Gastrocnemius medialis (tissue), 4 donors: ENCODE results near the gene CMIP. TPM values are rescaled to one million over a fixed set of nuclear protein-coding genes. Genes with fewer than 3 reads are reported as not detected.

Experiments
- ATAC-seq, 2 donors: fragments of 150-250 bp; one replicate each; pipeline ENCODE4 v1.9.1; 2016
- DNase-seq, 2 donors: peaks; one replicate each; pipeline ENCODE4 v3.0.0-alpha.2; 2019
- H3K27ac ChIP-seq, 4 donors: fragments of 200-600 bp; sonication (generic); 1 replicate in 1 of 4; 2 replicates in 3 of 4; pipeline ENCODE4 v1.5.1; 2016 to 2018; ENCODE audit warnings: mild to moderate bottlenecking in 2 of 4, moderate library complexity in 1 of 4
- H3K27me3 ChIP-seq, 3 donors: fragments of 200-600 bp; sonication (generic) in 2 of 3; 1 replicate in 1 of 3; 2 replicates in 2 of 3; pipeline versions ENCODE4 v1.5.1 to v1.6.0; 2016 to 2019; ENCODE audit warnings: mild to moderate bottlenecking in 1 of 3, moderate library complexity in 1 of 3
- H3K36me3 ChIP-seq, 2 donors: fragments of 200-600 bp; sonication (generic) in 1 of 2; one replicate each; pipeline ENCODE4 v1.5.1; 2017 to 2018
- H3K4me1 ChIP-seq, 2 donors: fragments of 200-600 bp; sonication (generic) in 1 of 2; one replicate each; pipeline ENCODE4 v1.5.1; 2016 to 2017; ENCODE audit warnings: mild to moderate bottlenecking in 2 of 2
- H3K4me3 ChIP-seq, 4 donors: fragments of 200-600 bp; sonication (generic) in 3 of 4; 1 replicate in 1 of 4; 2 replicates in 3 of 4; pipeline ENCODE4 v1.5.1; 2016 to 2019; ENCODE audit warnings: mild to moderate bottlenecking in 2 of 4
- H3K9me3 ChIP-seq, 3 donors: fragments of 200-600 bp; sonication (generic) in 2 of 3; 1 replicate in 1 of 3; 2 replicates in 2 of 3; pipeline ENCODE4 v1.5.1; 2016 to 2019
- POLR2A ChIP-seq, 2 donors: fragments of 450-650 bp; IDR thresholded peaks; one replicate each; pipeline ENCODE4 v1.6.1; 2017; ENCODE audit warnings: antibody characterized with exemption in 2 of 2, mild to moderate bottlenecking in 2 of 2, moderate library complexity in 2 of 2
- in situ Hi-C, 4 donors: fragments of 200-750 bp; cut with MboI; loops; one replicate each; pipeline versions ENCODE4 v1.15.0 to v1.8.0; 2017; ENCODE audit warnings: low sequenced_read_pairs in 4 of 4
- intact Hi-C: fragments of 100-400 bp; cut with DNase I; formaldehyde crosslinking; loops from one replicate; pipeline ENCODE4 v1.15.1; 2023; ENCODE audit warnings: low total_unique reads
- total RNA-seq, 4 donors: library from RNA; depleted of rRNA; stranded (reverse); fragments of >200 nt; gene quantifications; one replicate each; pipeline versions ENCODE4 v1.1.0 to v1.2.3, GENCODE V29; 2016
- TF ChIP-seq, protein P1 (sequence below), 5 experiments: fragments of 450-650 bp in 3 of 5; fragments of 200-600 bp in 2 of 5; sonication (generic) in 2 of 5; IDR thresholded peaks in 4 of 5; conservative IDR thresholded peaks in 1 of 5; 1 replicate in 4 of 5; 2 replicates in 1 of 5; pipeline ENCODE4 v1.5.1; 2016 to 2019; ENCODE audit warnings: antibody characterized with exemption in 5 of 5, mild to moderate bottlenecking in 3 of 5, moderate library complexity in 3 of 5

Gene CMIP
- total RNA-seq, 4 donors from 2014 or later = 0.90 to 5.1 (median 2.7) TPM

DNA sequence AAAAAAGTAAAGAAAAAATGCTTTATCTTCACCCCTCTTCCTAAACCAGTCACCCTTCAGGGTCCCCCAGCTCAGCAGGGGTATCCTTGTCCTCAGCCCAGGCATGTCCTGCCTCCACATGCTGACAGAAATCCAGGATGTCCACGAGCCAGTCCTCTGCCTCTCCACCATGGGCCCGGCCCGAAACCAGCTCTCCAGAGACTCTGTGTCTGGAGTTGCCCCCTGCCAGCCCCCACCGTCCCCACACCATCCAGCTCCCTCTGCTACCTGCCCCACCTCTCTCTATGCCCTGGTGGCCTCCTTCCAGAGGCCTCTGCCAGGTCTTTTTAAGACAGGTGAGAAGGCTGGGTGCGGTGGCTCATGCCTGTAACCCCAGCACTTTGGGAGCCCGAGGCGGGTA, 268.1 kb downstream of the CMIP start:
- Histone ChIP-seq H3K9me3 (no peaks in the 10 kb centered on the region), H3K4me3 (no peak overlapping the region), H3K27me3 (no peaks in the 10 kb centered on the region), H3K36me3 (no peaks in the 10 kb centered on the region), H3K4me1 (no peaks in the 10 kb centered on the region), H3K27ac (no peak overlapping the region)
- DNase-seq (no peak), ATAC-seq (no peak)
- TF ChIP-seq POLR2A (IDR thresholded peaks at IDR 0.05) = no peak
- TF ChIP-seq, protein P1, sequence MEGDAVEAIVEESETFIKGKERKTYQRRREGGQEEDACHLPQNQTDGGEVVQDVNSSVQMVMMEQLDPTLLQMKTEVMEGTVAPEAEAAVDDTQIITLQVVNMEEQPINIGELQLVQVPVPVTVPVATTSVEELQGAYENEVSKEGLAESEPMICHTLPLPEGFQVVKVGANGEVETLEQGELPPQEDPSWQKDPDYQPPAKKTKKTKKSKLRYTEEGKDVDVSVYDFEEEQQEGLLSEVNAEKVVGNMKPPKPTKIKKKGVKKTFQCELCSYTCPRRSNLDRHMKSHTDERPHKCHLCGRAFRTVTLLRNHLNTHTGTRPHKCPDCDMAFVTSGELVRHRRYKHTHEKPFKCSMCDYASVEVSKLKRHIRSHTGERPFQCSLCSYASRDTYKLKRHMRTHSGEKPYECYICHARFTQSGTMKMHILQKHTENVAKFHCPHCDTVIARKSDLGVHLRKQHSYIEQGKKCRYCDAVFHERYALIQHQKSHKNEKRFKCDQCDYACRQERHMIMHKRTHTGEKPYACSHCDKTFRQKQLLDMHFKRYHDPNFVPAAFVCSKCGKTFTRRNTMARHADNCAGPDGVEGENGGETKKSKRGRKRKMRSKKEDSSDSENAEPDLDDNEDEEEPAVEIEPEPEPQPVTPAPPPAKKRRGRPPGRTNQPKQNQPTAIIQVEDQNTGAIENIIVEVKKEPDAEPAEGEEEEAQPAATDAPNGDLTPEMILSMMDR (IDR thresholded peaks at IDR 0.05 in 4 of 5, conservative IDR thresholded peaks at IDR 0.05 in 1 of 5) = no peak
- in situ Hi-C loops = loop anchor here in 1 of 4 donors (10.0 kb wide), 1 partner anchor 308 kb away; no protein-coding TSS in a partner anchor
- intact Hi-C loops = no loop called here

DNA sequence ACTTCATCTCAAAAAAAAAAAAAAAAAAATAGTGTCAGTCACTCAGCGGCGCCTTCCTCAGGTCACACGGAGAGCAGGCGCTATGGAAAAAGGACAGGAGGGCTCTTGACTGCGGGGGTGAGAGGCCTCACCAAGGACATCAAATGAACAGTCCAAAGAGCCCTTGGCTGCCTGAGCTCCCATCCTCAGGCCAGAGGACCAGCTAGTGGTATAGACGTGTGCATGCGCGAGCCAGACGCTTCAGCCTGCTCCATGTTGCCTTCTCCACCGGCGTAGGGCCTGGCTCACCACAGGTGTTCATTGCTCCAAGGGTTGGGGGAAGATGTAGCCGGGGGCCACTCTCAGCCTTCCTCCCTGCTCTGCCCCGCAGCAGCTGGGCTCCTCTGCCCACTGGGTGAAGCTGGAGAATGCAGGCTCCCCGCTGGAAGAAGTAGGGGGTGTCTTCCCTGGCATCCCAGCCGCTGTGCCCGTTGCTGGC, 268.7 kb downstream of the CMIP start:
- Histone ChIP-seq H3K4me3 (no peak overlapping the region), H3K36me3 (no peaks in the 10 kb centered on the region), H3K27ac (no peak overlapping the region), H3K27me3 (no peaks in the 10 kb centered on the region), H3K4me1 (no peaks in the 10 kb centered on the region), H3K9me3 (no peaks in the 10 kb centered on the region)
- intact Hi-C loops = no loop called here
- TF ChIP-seq, protein P1 (IDR thresholded peaks at IDR 0.05 in 4 of 5, conservative IDR thresholded peaks at IDR 0.05 in 1 of 5) = no peak
- no peak for TF ChIP-seq POLR2A (IDR thresholded peaks at IDR 0.05)
- DNase-seq (no peak), ATAC-seq (no peak)
- in situ Hi-C loops = loop anchor here in 1 of 4 donors (10.0 kb wide), 1 partner anchor 309 kb away; no protein-coding TSS in a partner anchor

DNA sequence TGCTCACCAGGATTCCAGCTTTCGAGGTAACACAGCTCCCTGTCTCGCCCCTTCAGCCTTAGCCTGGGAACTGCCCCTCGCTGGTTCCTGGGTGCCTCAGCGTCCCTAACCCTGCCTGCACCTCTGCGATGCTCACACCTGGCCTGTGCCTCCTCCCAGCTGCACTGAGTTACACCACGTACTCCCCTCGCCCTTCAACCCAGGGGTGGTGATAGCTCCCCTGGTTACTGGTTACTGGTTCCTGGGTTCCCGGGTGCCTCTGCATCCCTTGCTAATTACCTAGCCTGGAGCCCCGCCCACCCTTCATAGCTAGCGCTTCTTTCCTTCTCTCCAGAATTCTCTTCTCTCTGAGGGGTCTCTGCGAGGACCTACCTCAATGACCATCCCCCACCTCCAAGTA, 269.2 kb downstream of the CMIP start:
- ATAC-seq (no peak), DNase-seq (no peak)
- in situ Hi-C loops (loop anchor here in 1 of 4 donors (10.0 kb wide), 1 partner anchor 309 kb away; no protein-coding TSS in a partner anchor), intact Hi-C loops (no loop called here)
- no peak for TF ChIP-seq POLR2A (IDR thresholded peaks at IDR 0.05)
- TF ChIP-seq, protein P1 (IDR thresholded peaks at IDR 0.05 in 4 of 5, conservative IDR thresholded peaks at IDR 0.05 in 1 of 5) = no peak
- Histone ChIP-seq H3K4me1 (no peaks in the 10 kb centered on the region), H3K27me3 (no peaks in the 10 kb centered on the region), H3K27ac (no peak overlapping the region), H3K4me3 (no peak overlapping the region), H3K36me3 (no peaks in the 10 kb centered on the region), H3K9me3 (no peaks in the 10 kb centered on the region)

DNA sequence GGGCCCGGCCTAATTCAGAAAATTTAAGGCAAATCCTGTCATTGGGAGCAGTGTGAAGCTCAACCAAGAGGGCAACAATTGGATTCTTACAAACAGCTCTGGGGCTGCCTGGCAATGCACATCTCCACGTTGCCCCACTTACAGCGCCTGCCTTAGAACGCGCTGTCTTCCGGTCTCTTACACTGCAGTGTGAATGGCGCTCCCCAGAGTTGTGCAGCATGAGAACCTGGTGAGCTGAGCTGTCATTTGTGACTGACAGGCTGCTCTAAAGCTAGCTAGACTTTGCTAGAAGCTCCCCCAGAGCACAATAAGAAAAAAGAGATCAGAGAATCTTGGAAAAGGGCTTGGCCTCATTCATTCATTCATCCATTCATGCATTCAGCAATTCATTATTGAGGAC, 270.0 kb downstream of the CMIP start:
- in situ Hi-C loops (loop anchor here in 1 of 4 donors (10.0 kb wide), 1 partner anchor 310 kb away; no protein-coding TSS in a partner anchor), intact Hi-C loops (no loop called here)
- Histone ChIP-seq H3K4me3 (no peak overlapping the region), H3K9me3 (no peaks in the 10 kb centered on the region), H3K27me3 (no peaks in the 10 kb centered on the region), H3K27ac (no peak overlapping the region), H3K4me1 (no peaks in the 10 kb centered on the region), H3K36me3 (no peaks in the 10 kb centered on the region)
- ATAC-seq = no peak
- TF ChIP-seq, protein P1 (IDR thresholded peaks at IDR 0.05 in 4 of 5, conservative IDR thresholded peaks at IDR 0.05 in 1 of 5) = no peak
- TF ChIP-seq POLR2A (IDR thresholded peaks at IDR 0.05) = no peak
- no peak for DNase-seq
